ENCODE results near the gene TAF11L3. TPM values are rescaled to one million over a fixed set of nuclear protein-coding genes. Genes with fewer than 3 reads are reported as not detected.
"Not testable (repeated sequence)": the region's sequence is repeated elsewhere in the genome, so short reads cannot be mapped to it uniquely, and the experiment has no call there.

TAF11L3 gene
- total RNA-seq, 1 experiment from 2014 or later = not detected

- no peaks in the 10 kb centered on the region for H3K9me2 ChIP-seq (replicated peaks; ENCODE audit: insufficient read depth, low read length)
- H3K79me2 ChIP-seq (ENCODE audit: low read length) = no peaks in the 10 kb centered on the region
- no peaks in the 10 kb centered on the region for H4K20me1 ChIP-seq (ENCODE audit: insufficient read depth, low read depth, low read length)
- H3K9ac ChIP-seq (ENCODE audit: low read length) = no peak overlapping the region
- no peaks in the 10 kb centered on the region for H3K9me3 ChIP-seq (ENCODE audit: low read length)
- no peaks in the 10 kb centered on the region for H3K36me3 ChIP-seq (ENCODE audit: insufficient read depth, low read length)
- H3K27me3 ChIP-seq (ENCODE audit: low read length) = no peaks in the 10 kb centered on the region
- no peak overlapping the region for H3K4me3 ChIP-seq (ENCODE audit: low read length)
- H3K4me1 ChIP-seq (ENCODE audit: low read length) = no peaks in the 10 kb centered on the region
- DNase-seq = no peak
- H3K27ac ChIP-seq (ENCODE audit: low read length) = no peak overlapping the region
- H3K4me2 ChIP-seq (ENCODE audit: low read depth, low read length, poor library complexity, severe bottlenecking) = no peak overlapping the region
- H2AFZ ChIP-seq (ENCODE audit: low read length) = no peak overlapping the region
These were observed 31.0 kb upstream of the TAF11L3 start for GRCh38 chr5:17487174-17487512.

- not testable (repeated sequence) for H3K4me2 ChIP-seq (ENCODE audit: low read depth, low read length, poor library complexity, severe bottlenecking); H3K4me1 ChIP-seq (ENCODE audit: low read length); H3K36me3 ChIP-seq (ENCODE audit: insufficient read depth, low read length); H3K27me3 ChIP-seq (ENCODE audit: low read length); H4K20me1 ChIP-seq (ENCODE audit: insufficient read depth, low read depth, low read length); H2AFZ ChIP-seq (ENCODE audit: low read length); H3K9ac ChIP-seq (ENCODE audit: low read length); H3K9me3 ChIP-seq (ENCODE audit: low read length); H3K9me2 ChIP-seq (replicated peaks; ENCODE audit: insufficient read depth, low read length); H3K27ac ChIP-seq (ENCODE audit: low read length); H3K4me3 ChIP-seq (ENCODE audit: low read length); H3K79me2 ChIP-seq (ENCODE audit: low read length)
- peak; percentile 9 for DNase-seq
These were observed 26.9 kb upstream of the TAF11L3 start for GRCh38 chr5:17491257-17491656.

GRCh38 chr5:17492770-17493169 is 25.4 kb upstream of the TAF11L3 start:
- Histone ChIP-seq H4K20me1 (ENCODE audit: insufficient read depth, low read depth, low read length) (no peaks in the 10 kb centered on the region), H3K4me3 (ENCODE audit: low read length) (no peak overlapping the region), H3K79me2 (ENCODE audit: low read length) (no peaks in the 10 kb centered on the region), H3K9ac (ENCODE audit: low read length) (no peak overlapping the region), H3K9me2 (replicated peaks; ENCODE audit: insufficient read depth, low read length) (no peaks in the 10 kb centered on the region), H3K9me3 (ENCODE audit: low read length) (no peaks in the 10 kb centered on the region), H2AFZ (ENCODE audit: low read length) (no peak overlapping the region), H3K27ac (ENCODE audit: low read length) (no peak overlapping the region), H3K4me1 (ENCODE audit: low read length) (no peaks in the 10 kb centered on the region), H3K36me3 (ENCODE audit: insufficient read depth, low read length) (no peaks in the 10 kb centered on the region), H3K27me3 (ENCODE audit: low read length) (no peaks in the 10 kb centered on the region), H3K4me2 (ENCODE audit: low read depth, low read length, poor library complexity, severe bottlenecking) (no peak overlapping the region)
- DNase-seq = no peak

- DNase-seq = peak; percentile 22
- Histone ChIP-seq H3K4me3 (ENCODE audit: low read length) (no peak overlapping the region), H3K79me2 (ENCODE audit: low read length) (no peaks in the 10 kb centered on the region), H4K20me1 (ENCODE audit: insufficient read depth, low read depth, low read length) (no peaks in the 10 kb centered on the region), H3K27me3 (ENCODE audit: low read length) (no peaks in the 10 kb centered on the region), H3K9ac (ENCODE audit: low read length) (no peak overlapping the region), H3K4me2 (ENCODE audit: low read depth, low read length, poor library complexity, severe bottlenecking) (no peak overlapping the region), H3K4me1 (ENCODE audit: low read length) (no peaks in the 10 kb centered on the region), H3K36me3 (ENCODE audit: insufficient read depth, low read length) (no peaks in the 10 kb centered on the region), H3K27ac (ENCODE audit: low read length) (no peak overlapping the region), H2AFZ (ENCODE audit: low read length) (no peak overlapping the region), H3K9me3 (ENCODE audit: low read length) (no peaks in the 10 kb centered on the region), H3K9me2 (replicated peaks; ENCODE audit: insufficient read depth, low read length) (no peaks in the 10 kb centered on the region)
These were observed 20.7 kb upstream of the TAF11L3 start for GRCh38 chr5:17497446-17497845.

- H3K79me2 ChIP-seq (ENCODE audit: low read length); H3K4me3 ChIP-seq (ENCODE audit: low read length); H3K4me2 ChIP-seq (ENCODE audit: low read depth, low read length, poor library complexity, severe bottlenecking); H3K27me3 ChIP-seq (ENCODE audit: low read length); H4K20me1 ChIP-seq (ENCODE audit: insufficient read depth, low read depth, low read length); H3K27ac ChIP-seq (ENCODE audit: low read length); H3K9me2 ChIP-seq (replicated peaks; ENCODE audit: insufficient read depth, low read length); H3K36me3 ChIP-seq (ENCODE audit: insufficient read depth, low read length); H3K9ac ChIP-seq (ENCODE audit: low read length); H2AFZ ChIP-seq (ENCODE audit: low read length); H3K9me3 ChIP-seq (ENCODE audit: low read length); H3K4me1 ChIP-seq (ENCODE audit: low read length): not testable (repeated sequence)
- peak; percentile 4 for DNase-seq
These were observed 20.2 kb upstream of the TAF11L3 start, which contains the start of gene TAF11L2 for GRCh38 chr5:17497931-17498330. TSS of gene TAF11L2 (plus strand) at chr5:17498231.

- no peak overlapping the region for H3K4me2 ChIP-seq (ENCODE audit: low read depth, low read length, poor library complexity, severe bottlenecking)
- no peaks in the 10 kb centered on the region for H3K36me3 ChIP-seq (ENCODE audit: insufficient read depth, low read length)
- H3K27me3 ChIP-seq (ENCODE audit: low read length) = no peaks in the 10 kb centered on the region
- no peaks in the 10 kb centered on the region for H3K79me2 ChIP-seq (ENCODE audit: low read length)
- no peak overlapping the region for H3K4me3 ChIP-seq (ENCODE audit: low read length)
- H2AFZ ChIP-seq (ENCODE audit: low read length) = no peak overlapping the region
- no peaks in the 10 kb centered on the region for H3K9me3 ChIP-seq (ENCODE audit: low read length)
- H3K27ac ChIP-seq (ENCODE audit: low read length) = no peak overlapping the region
- no peaks in the 10 kb centered on the region for H4K20me1 ChIP-seq (ENCODE audit: insufficient read depth, low read depth, low read length)
- H3K4me1 ChIP-seq (ENCODE audit: low read length) = no peaks in the 10 kb centered on the region
- no peak overlapping the region for H3K9ac ChIP-seq (ENCODE audit: low read length)
- DNase-seq = peak; percentile 2
- H3K9me2 ChIP-seq (replicated peaks; ENCODE audit: insufficient read depth, low read length) = no peaks in the 10 kb centered on the region
These were observed 6.3 kb upstream of the TAF11L3 start for GRCh38 chr5:17511775-17512325.

GRCh38 chr5:17517526-17517925 is 641 bp upstream of the TAF11L3 start:
- H3K79me2 ChIP-seq (ENCODE audit: low read length); H3K36me3 ChIP-seq (ENCODE audit: insufficient read depth, low read length); H3K9me3 ChIP-seq (ENCODE audit: low read length); H4K20me1 ChIP-seq (ENCODE audit: insufficient read depth, low read depth, low read length); H2AFZ ChIP-seq (ENCODE audit: low read length); H3K27me3 ChIP-seq (ENCODE audit: low read length); DNase-seq; H3K27ac ChIP-seq (ENCODE audit: low read length); H3K4me2 ChIP-seq (ENCODE audit: low read depth, low read length, poor library complexity, severe bottlenecking); H3K4me1 ChIP-seq (ENCODE audit: low read length); H3K9me2 ChIP-seq (replicated peaks; ENCODE audit: insufficient read depth, low read length); H3K4me3 ChIP-seq (ENCODE audit: low read length); H3K9ac ChIP-seq (ENCODE audit: low read length): not testable (repeated sequence)

GRCh38 chr5:17519508-17519907 is 1.3 kb downstream of the TAF11L3 start:
- not testable (repeated sequence) for DNase-seq; H2AFZ ChIP-seq (ENCODE audit: low read length); H3K79me2 ChIP-seq (ENCODE audit: low read length); H4K20me1 ChIP-seq (ENCODE audit: insufficient read depth, low read depth, low read length); H3K9ac ChIP-seq (ENCODE audit: low read length); H3K4me2 ChIP-seq (ENCODE audit: low read depth, low read length, poor library complexity, severe bottlenecking); H3K27me3 ChIP-seq (ENCODE audit: low read length); H3K9me2 ChIP-seq (replicated peaks; ENCODE audit: insufficient read depth, low read length); H3K9me3 ChIP-seq (ENCODE audit: low read length); H3K4me1 ChIP-seq (ENCODE audit: low read length); H3K27ac ChIP-seq (ENCODE audit: low read length); H3K36me3 ChIP-seq (ENCODE audit: insufficient read depth, low read length); H3K4me3 ChIP-seq (ENCODE audit: low read length)

- not testable (repeated sequence) for H3K9me3 ChIP-seq (ENCODE audit: low read length); H3K27ac ChIP-seq (ENCODE audit: low read length); H4K20me1 ChIP-seq (ENCODE audit: insufficient read depth, low read depth, low read length); H3K4me3 ChIP-seq (ENCODE audit: low read length); H2AFZ ChIP-seq (ENCODE audit: low read length); H3K4me1 ChIP-seq (ENCODE audit: low read length); H3K36me3 ChIP-seq (ENCODE audit: insufficient read depth, low read length); DNase-seq; H3K9ac ChIP-seq (ENCODE audit: low read length); H3K79me2 ChIP-seq (ENCODE audit: low read length); H3K4me2 ChIP-seq (ENCODE audit: low read depth, low read length, poor library complexity, severe bottlenecking); H3K27me3 ChIP-seq (ENCODE audit: low read length); H3K9me2 ChIP-seq (replicated peaks; ENCODE audit: insufficient read depth, low read length)
These were observed 3.3 kb downstream of the TAF11L3 start, which contains the start of gene TAF11L4 for GRCh38 chr5:17521501-17521900. TSS of gene TAF11L4 (plus strand) at chr5:17521801.

Measured in Karpas-422 (cell line).